NT2/D1 (cell line): ENCODE measurements around the gene GNAI3.

ENCODE experiments used
- DNase-seq: peaks from one replicate; pipeline ENCODE4 v3.0.0-alpha.2; 2011; ENCODE audit warnings: low read depth, low spot score
- H3K27me3 ChIP-seq: 2 replicates; pipeline ENCODE4 v1.6.0; 2011; ENCODE audit warnings: mild to moderate bottlenecking; ENCODE audit not compliant: insufficient read length, insufficient read depth
- H3K36me3 ChIP-seq: 2 replicates; pipeline ENCODE4 v1.6.1; 2011; ENCODE audit warnings: mild to moderate bottlenecking, low read length, mixed read lengths; ENCODE audit not compliant: insufficient read depth, insufficient read length
- H3K4me1 ChIP-seq: 2 replicates; pipeline ENCODE4 v1.5.1; 2011; ENCODE audit not compliant: insufficient read depth, insufficient read length
- H3K4me3 ChIP-seq: 2 replicates; pipeline ENCODE4 v1.5.1; 2011; ENCODE audit warnings: low read depth; ENCODE audit not compliant: insufficient read length
- H3K9ac ChIP-seq: 2 replicates; pipeline ENCODE4 v1.6.0; 2011; ENCODE audit warnings: low read depth; ENCODE audit not compliant: insufficient read length
- H3K9me3 ChIP-seq: 2 replicates; pipeline ENCODE4 v1.5.1; 2011; ENCODE audit warnings: mild to moderate bottlenecking, low read length; ENCODE audit not compliant: insufficient read depth
- SUZ12 ChIP-seq: IDR thresholded peaks from 2 replicates; pipeline ENCODE4 v1.6.1; 2011; ENCODE audit not compliant: insufficient read length, insufficient read depth; ENCODE audit errors: extremely low read depth
- YY1 ChIP-seq: IDR thresholded peaks from 2 replicates; pipeline ENCODE4 v1.6.1; 2011; ENCODE audit not compliant: insufficient read length, insufficient read depth
- ZNF274 ChIP-seq: IDR thresholded peaks from 2 replicates; pipeline ENCODE4 v1.6.1; 2011; ENCODE audit warnings: mild to moderate bottlenecking, low read depth, low read length

Gene GNAI3

DNA sequence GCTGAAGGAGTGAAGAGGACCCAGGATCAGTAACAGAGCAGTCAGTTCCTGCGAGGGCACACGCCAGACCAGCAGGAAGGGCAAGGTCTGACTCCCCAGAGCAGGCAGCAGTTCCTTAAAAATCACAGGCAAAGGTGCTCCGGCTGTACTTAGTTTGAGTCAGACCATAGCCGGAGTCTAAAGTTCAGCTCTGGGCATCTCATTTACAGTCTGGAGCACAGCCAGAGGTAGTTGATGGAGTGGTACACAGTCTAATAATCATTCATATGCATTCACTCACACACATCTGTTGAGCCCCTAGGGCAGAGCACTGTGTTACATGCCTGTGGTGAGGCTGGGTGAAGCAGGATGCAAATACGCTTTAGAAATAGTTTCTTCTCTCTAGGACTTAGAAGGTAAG, 31.5 kb upstream of the GNAI3 start:
- no peak overlapping the region for H3K9ac ChIP-seq
- TF ChIP-seq YY1 (no peak), ZNF274 (no peak), SUZ12 (no peak)
- H3K4me3 ChIP-seq: no peak overlapping the region
- no peaks in the 10 kb centered on the region for H3K4me1 ChIP-seq
- no peaks in the 10 kb centered on the region for H3K9me3 ChIP-seq
- peaks cover 4% of the 10 kb centered on the region for H3K27me3 ChIP-seq
- DNase-seq: no peak
- H3K36me3 ChIP-seq: no peaks in the 10 kb centered on the region

- no peak for DNase-seq
- Histone ChIP-seq H3K27me3 (peaks cover 3% of the 10 kb centered on the region), H3K4me3 (no peak overlapping the region), H3K9ac (no peak overlapping the region), H3K4me1 (no peaks in the 10 kb centered on the region), H3K9me3 (no peaks in the 10 kb centered on the region), H3K36me3 (no peaks in the 10 kb centered on the region)
- TF ChIP-seq SUZ12 (no peak), ZNF274 (no peak), YY1 (no peak)
These were observed 31.1 kb upstream of the GNAI3 start for GRCh38 chr1:109517337-109517736.

- Histone ChIP-seq H3K9me3 (0 out of 2 replicates have a peak, but pooled peaks cover 7% of the 10 kb centered on the region), H3K27me3 (no peaks in the 10 kb centered on the region), H3K9ac (no peak overlapping the region), H3K4me3 (no peak overlapping the region), H3K4me1 (no peaks in the 10 kb centered on the region), H3K36me3 (no peaks in the 10 kb centered on the region)
- TF ChIP-seq ZNF274 (no peak), SUZ12 (no peak), YY1 (no peak)
- DNase-seq: no peak
These were observed 27.1 kb upstream of the GNAI3 start for GRCh38 chr1:109521002-109521951.

DNA sequence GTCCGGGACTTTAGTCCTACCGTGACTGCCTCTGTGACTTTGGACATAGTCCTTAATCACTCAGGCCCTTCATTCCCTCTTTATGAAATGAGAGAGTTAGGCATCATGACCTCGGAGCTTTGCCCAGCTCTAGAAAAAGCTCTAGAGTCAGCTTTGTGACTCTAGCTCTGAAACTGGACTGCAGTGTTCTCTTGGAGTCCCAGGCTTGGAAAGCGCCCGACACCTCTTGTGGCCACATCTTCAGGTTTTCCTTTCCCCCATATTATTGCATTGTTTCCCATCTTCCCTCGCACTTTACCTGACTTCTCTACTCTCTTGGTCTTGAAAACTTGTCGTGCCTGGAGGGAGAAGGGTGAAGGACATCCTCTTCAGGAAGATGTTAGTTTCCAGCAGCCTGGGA, 26.4 kb upstream of the GNAI3 start:
- H3K27me3 ChIP-seq: peaks cover under 1% of the 10 kb centered on the region
- H3K4me1 ChIP-seq: no peaks in the 10 kb centered on the region
- H3K9me3 ChIP-seq: 0 out of 2 replicates have a peak, but pooled peaks cover 7% of the 10 kb centered on the region
- no peak for TF ChIP-seq ZNF274
- no peak overlapping the region for H3K4me3 ChIP-seq
- DNase-seq: no peak
- H3K9ac ChIP-seq: no peak overlapping the region
- no peaks in the 10 kb centered on the region for H3K36me3 ChIP-seq

- Histone ChIP-seq H3K9me3 (0 out of 2 replicates have a peak, but pooled peaks cover 7% of the 10 kb centered on the region), H3K4me3 (no peak overlapping the region), H3K27me3 (peaks cover 6% of the 10 kb centered on the region), H3K4me1 (no peaks in the 10 kb centered on the region), H3K36me3 (no peaks in the 10 kb centered on the region), H3K9ac (no peak overlapping the region)
- TF ChIP-seq SUZ12 (no peak), YY1 (no peak), ZNF274 (no peak)
- no peak for DNase-seq
These were observed 24.7 kb upstream of the GNAI3 start for GRCh38 chr1:109523706-109524105.

GRCh38 chr1:109527098-109527811, 21.2 kb upstream of the GNAI3 start:
- H3K27me3 ChIP-seq: peaks cover 19% of the 10 kb centered on the region
- H3K9ac ChIP-seq: no peak overlapping the region
- no peak overlapping the region for H3K4me3 ChIP-seq
- H3K9me3 ChIP-seq: 0 out of 2 replicates have a peak, but pooled peaks cover 7% of the 10 kb centered on the region
- no peak for DNase-seq
- TF ChIP-seq ZNF274 (no peak), YY1 (no peak), SUZ12 (no peak)
- H3K4me1 ChIP-seq: peaks cover 6% of the 10 kb centered on the region
- no peaks in the 10 kb centered on the region for H3K36me3 ChIP-seq

DNA sequence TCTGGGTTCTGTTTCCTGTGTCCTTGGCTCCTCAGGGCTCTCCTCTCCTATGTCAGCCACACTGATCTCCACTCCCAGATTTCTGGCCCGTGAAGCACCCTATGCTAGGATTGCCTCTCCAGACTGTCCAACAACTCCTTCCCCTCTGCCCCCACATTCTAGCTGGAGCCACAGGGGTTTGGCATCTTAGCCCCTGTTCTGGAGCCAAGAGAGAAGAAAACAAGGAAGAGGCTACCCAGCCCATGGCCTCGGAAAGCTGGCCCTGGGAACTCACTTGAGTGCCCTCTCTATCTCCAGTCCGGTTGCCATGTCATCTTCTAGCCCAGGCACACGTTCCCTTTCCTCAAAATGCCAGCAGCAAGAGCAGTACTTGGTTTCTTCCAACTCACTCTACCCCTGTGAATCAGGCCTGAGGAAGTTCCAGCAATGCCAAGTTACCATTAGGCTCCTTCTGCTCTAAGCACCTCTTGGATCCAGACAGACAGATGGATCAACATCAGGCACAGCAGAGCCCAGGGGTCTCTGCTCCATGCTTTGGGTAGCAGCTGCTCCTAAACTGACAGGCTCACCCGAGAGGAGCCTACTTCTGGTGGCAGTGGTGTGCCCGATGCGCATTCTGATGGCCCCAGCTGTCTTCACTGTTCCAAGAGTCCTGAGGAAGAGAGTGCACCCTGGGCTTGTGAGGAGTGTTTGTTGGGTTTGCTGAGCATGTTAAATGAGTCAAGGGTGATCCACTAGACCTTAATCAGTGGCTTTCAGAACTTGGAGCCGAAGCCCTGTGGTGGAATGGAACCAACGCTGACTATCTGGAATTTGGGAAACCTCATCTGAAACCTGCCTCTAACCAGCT, 20.3 kb upstream of the GNAI3 start:
- no peak for DNase-seq
- Histone ChIP-seq H3K9ac (no peak overlapping the region), H3K4me1 (peaks cover 12% of the 10 kb centered on the region), H3K36me3 (no peaks in the 10 kb centered on the region), H3K9me3 (0 out of 2 replicates have a peak, but pooled peaks cover 7% of the 10 kb centered on the region), H3K4me3 (no peak overlapping the region), H3K27me3 (peaks cover 19% of the 10 kb centered on the region)
- no peak for TF ChIP-seq ZNF274
- no peak for TF ChIP-seq YY1
- no peak for TF ChIP-seq SUZ12
